CD14-positive monocyte (primary cell): Measurements from ENCODE around the gene TLX3. TPM values are rescaled to one million over a fixed set of nuclear protein-coding genes. Genes with fewer than 3 reads are reported as not detected.

ENCODE experiments used
- DNase-seq, 3 donors: peaks; one replicate each; pipeline ENCODE4 v3.0.0-alpha.2; 2011 to 2022
- H2AFZ ChIP-seq: 2 replicates; pipeline ENCODE4 v1.6.0; 2012; ENCODE audit warnings: mild to moderate bottlenecking, low read depth, low read length, inconsistent platforms; ENCODE audit not compliant: insufficient read depth, poor library complexity, severe bottlenecking
- H3K27ac ChIP-seq, 2 donors: 1 replicate in 1 of 2; 2 replicates in 1 of 2; pipeline ENCODE4 v1.5.1; 2012 to 2013; ENCODE audit warnings: low read length in 2 of 2, control low read depth in 1 of 2, inconsistent platforms in 1 of 2, low read depth in 1 of 2, mild to moderate bottlenecking in 1 of 2
- H3K27me3 ChIP-seq, 2 donors: one replicate each; pipeline versions ENCODE4 v1.6.0 to v1.6.1; 2011 to 2013; ENCODE audit warnings: low read length in 2 of 2; ENCODE audit not compliant: control insufficient read depth in 2 of 2, insufficient read depth in 2 of 2
- H3K36me3 ChIP-seq, 2 donors: replicated peaks in 1 of 2; 1 replicate in 1 of 2; 2 replicates in 1 of 2; pipeline versions ENCODE4 v1.5.1 to v1.6.1; 2012 to 2013; ENCODE audit warnings: low read length in 2 of 2, control low read depth in 1 of 2, inconsistent platforms in 1 of 2, mild to moderate bottlenecking in 1 of 2; ENCODE audit not compliant: insufficient read depth in 2 of 2, control insufficient read depth in 1 of 2
- H3K4me1 ChIP-seq, 2 donors: 1 replicate in 1 of 2; 2 replicates in 1 of 2; pipeline versions ENCODE4 v1.5.1 to v1.6.1; 2012 to 2013; ENCODE audit warnings: low read length in 2 of 2, control low read depth in 1 of 2, inconsistent platforms in 1 of 2, mild to moderate bottlenecking in 1 of 2, moderate library complexity in 1 of 2; ENCODE audit not compliant: insufficient read depth in 2 of 2, control insufficient read depth in 1 of 2
- H3K4me2 ChIP-seq: replicated peaks from 2 replicates; pipeline ENCODE3; 2012; ENCODE audit warnings: low read length, moderate library complexity, mild to moderate bottlenecking; ENCODE audit not compliant: poor library complexity, severe bottlenecking; ENCODE audit errors: extremely low read depth
- H3K4me3 ChIP-seq, 3 experiments: fragments of 200-600 bp in 1 of 3; sonication (generic) in 1 of 3; replicated peaks in 1 of 3; 1 replicate in 2 of 3; 2 replicates in 1 of 3; pipeline ENCODE4 v1.5.1; 2011 to 2013; ENCODE audit warnings: low read length in 3 of 3, mild to moderate bottlenecking in 3 of 3, control low read depth in 2 of 3, low read depth in 2 of 3, inconsistent platforms in 1 of 3, moderate library complexity in 1 of 3
- H3K79me2 ChIP-seq: 2 replicates; pipeline ENCODE4 v1.6.0; 2012; ENCODE audit warnings: mild to moderate bottlenecking, control low read depth, inconsistent platforms, low read length, moderate library complexity; ENCODE audit not compliant: insufficient read depth
- H3K9ac ChIP-seq: 2 replicates; pipeline ENCODE4 v1.6.0; 2017; ENCODE audit warnings: low read length, mild to moderate bottlenecking; ENCODE audit not compliant: insufficient read depth, poor library complexity, severe bottlenecking
- H3K9me3 ChIP-seq, 2 donors: replicated peaks in 1 of 2; 1 replicate in 1 of 2; 2 replicates in 1 of 2; pipeline versions ENCODE4 v1.5.1 to v1.6.1; 2012 to 2013; ENCODE audit warnings: low read length in 2 of 2, control low read depth in 1 of 2; ENCODE audit not compliant: control insufficient read depth in 1 of 2, insufficient read depth in 1 of 2
- H4K20me1 ChIP-seq: 2 replicates; pipeline ENCODE4 v1.6.0; 2012; ENCODE audit warnings: mild to moderate bottlenecking, low read length, control low read depth, moderate library complexity; ENCODE audit not compliant: insufficient read depth
- H3K27ac Mint-ChIP-seq, 7 donors: one replicate each; pipeline ENCODE4 v1.8.0; 2020; ENCODE audit warnings: mild to moderate bottlenecking in 7 of 7, mixed read lengths in 7 of 7, moderate library complexity in 6 of 7, inconsistent platforms in 2 of 7
- H3K27me3 Mint-ChIP-seq, 3 donors: one replicate each; pipeline ENCODE4 v1.8.0; 2021 to 2022; ENCODE audit warnings: low read depth in 3 of 3, mild to moderate bottlenecking in 3 of 3, mixed read lengths in 3 of 3, moderate library complexity in 3 of 3, inconsistent platforms in 1 of 3
- H3K36me3 Mint-ChIP-seq, 2 donors: one replicate each; pipeline ENCODE4 v1.8.0; 2020; ENCODE audit warnings: mixed read lengths in 2 of 2, inconsistent platforms in 1 of 2, mild to moderate bottlenecking in 1 of 2
- H3K4me1 Mint-ChIP-seq: one replicate; pipeline ENCODE4 v1.8.0; 2020; ENCODE audit warnings: mild to moderate bottlenecking, mixed read lengths
- H3K4me3 Mint-ChIP-seq, 2 donors: one replicate each; pipeline ENCODE4 v1.8.0; 2020; ENCODE audit warnings: mild to moderate bottlenecking in 2 of 2, mixed read lengths in 2 of 2, moderate library complexity in 1 of 2
- H3K9me3 Mint-ChIP-seq, 7 donors: one replicate each; pipeline ENCODE4 v1.8.0; 2020 to 2022; ENCODE audit warnings: mixed read lengths in 7 of 7, mild to moderate bottlenecking in 6 of 7, moderate library complexity in 6 of 7, inconsistent platforms in 2 of 7
- WGBS: methylation state at CpG from one replicate; pipeline ENCODE4 v1.1.5; 2013; ENCODE audit warnings: missing lambda C conversion rate; ENCODE audit not compliant: insufficient coverage; 5-methylcytosine and 5-hydroxymethylcytosine counted together
- intact Hi-C, 2 donors: fragments of 100-400 bp; cut with micrococcal nuclease; formaldehyde crosslinking; loops; one replicate each; pipeline versions ENCODE4 v1.15.0 to v1.15.1; 2023
- polyA plus RNA-seq, 3 donors: library from polyadenylated mRNA; depleted of rRNA in 1 of 3; unstranded in 2 of 3; stranded (reverse) in 1 of 3; fragments of 300-500 nt in 2 of 3; fragments of >200 nt in 1 of 3; fragmentation: Illumina TruSeq in 2 of 3; gene quantifications; 1 replicate in 2 of 3; 2 replicates in 1 of 3; pipeline ENCODE4 v1.2.3, GENCODE V29; 2012 to 2021
- TF ChIP-seq, protein P1 (sequence below): fragments of 200-600 bp; IDR thresholded peaks from one replicate; pipeline ENCODE4 v1.8.0; 2022; ENCODE audit warnings: antibody characterized with exemption, mild to moderate bottlenecking

The TLX3 gene
- polyA plus RNA-seq, 3 donors = not detected

DNA sequence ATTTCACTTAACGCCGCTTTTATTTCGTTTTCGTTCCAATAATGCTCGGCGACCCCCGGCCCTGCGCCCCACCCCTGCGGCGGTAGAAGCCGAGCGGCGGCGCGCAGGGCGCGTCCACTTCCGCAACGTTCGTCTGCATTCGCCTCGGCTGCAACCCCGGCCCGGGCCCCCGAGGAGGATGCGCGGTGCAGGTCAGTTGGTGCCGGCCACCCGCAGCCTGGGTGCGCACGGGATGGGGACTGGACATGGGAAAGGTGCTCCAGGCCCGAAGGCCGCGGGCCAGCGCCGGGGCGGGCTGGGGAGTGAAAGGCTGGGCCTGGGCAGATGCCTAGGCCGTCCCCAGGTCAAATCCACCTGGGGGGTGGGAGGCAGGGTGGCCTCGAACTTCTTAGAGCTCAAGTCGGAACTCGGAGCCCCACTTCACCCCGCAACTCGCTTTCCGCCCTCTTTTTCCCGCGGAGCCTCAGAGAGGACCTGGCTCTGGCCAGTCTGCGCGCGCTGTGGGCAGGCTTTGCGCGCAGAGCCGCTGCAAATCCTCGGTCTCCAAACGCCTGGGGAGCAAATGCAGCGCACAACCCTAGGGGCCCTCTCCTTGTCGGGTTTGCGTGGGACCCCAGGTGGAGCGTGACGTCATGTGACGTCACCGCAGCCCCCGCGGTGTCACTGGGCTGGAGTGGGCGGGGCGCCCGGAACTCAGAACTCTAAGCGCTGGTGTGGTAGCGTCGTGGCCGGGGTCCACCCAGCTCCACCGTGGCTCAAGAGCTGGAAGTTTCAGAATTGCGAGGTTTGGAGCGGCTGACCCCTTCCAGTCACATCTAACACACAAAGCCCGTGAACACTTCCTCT is 3.3 kb downstream of the TLX3 start:
- Mint-ChIP-seq H3K27me3 (peaks cover 91 to 98% (median 94%) of the 10 kb centered on the region in 3 donors), H3K4me3 (peak overlapping the region; percentile 49 to 88), H3K4me1 (peaks cover 44% of the 10 kb centered on the region), H3K27ac (no peak overlapping the region), H3K36me3 (peaks cover 0 to 11% of the 10 kb centered on the region in 2 donors), H3K9me3 (peaks cover 0 to 31% (median 25%) of the 10 kb centered on the region in 7 donors)
- H2AFZ ChIP-seq = no peak overlapping the region
- peak overlapping the region; percentile 68 for H3K4me2 ChIP-seq
- no peaks in the 10 kb centered on the region for H3K36me3 ChIP-seq
- intact Hi-C loops = no loop called here
- H3K4me3 ChIP-seq = peak overlapping the region in 1 of 3 experiments; percentile 62
- H3K27ac ChIP-seq = no peak overlapping the region
- peaks cover 3 to 49% of the 10 kb centered on the region in 2 donors for H3K9me3 ChIP-seq
- H3K4me1 ChIP-seq = peaks cover 27 to 37% of the 10 kb centered on the region in 2 donors
- H3K9ac ChIP-seq = no peak overlapping the region
- no peaks in the 10 kb centered on the region for H3K79me2 ChIP-seq
- WGBS = 4% methylated on average over 68 of the region's 74 CpGs
- no peaks in the 10 kb centered on the region for H4K20me1 ChIP-seq
- H3K27me3 ChIP-seq = peaks cover 72 to 96% of the 10 kb centered on the region in 2 donors
- TF ChIP-seq, protein P1, sequence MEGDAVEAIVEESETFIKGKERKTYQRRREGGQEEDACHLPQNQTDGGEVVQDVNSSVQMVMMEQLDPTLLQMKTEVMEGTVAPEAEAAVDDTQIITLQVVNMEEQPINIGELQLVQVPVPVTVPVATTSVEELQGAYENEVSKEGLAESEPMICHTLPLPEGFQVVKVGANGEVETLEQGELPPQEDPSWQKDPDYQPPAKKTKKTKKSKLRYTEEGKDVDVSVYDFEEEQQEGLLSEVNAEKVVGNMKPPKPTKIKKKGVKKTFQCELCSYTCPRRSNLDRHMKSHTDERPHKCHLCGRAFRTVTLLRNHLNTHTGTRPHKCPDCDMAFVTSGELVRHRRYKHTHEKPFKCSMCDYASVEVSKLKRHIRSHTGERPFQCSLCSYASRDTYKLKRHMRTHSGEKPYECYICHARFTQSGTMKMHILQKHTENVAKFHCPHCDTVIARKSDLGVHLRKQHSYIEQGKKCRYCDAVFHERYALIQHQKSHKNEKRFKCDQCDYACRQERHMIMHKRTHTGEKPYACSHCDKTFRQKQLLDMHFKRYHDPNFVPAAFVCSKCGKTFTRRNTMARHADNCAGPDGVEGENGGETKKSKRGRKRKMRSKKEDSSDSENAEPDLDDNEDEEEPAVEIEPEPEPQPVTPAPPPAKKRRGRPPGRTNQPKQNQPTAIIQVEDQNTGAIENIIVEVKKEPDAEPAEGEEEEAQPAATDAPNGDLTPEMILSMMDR = no peak
- no peak for DNase-seq

DNA sequence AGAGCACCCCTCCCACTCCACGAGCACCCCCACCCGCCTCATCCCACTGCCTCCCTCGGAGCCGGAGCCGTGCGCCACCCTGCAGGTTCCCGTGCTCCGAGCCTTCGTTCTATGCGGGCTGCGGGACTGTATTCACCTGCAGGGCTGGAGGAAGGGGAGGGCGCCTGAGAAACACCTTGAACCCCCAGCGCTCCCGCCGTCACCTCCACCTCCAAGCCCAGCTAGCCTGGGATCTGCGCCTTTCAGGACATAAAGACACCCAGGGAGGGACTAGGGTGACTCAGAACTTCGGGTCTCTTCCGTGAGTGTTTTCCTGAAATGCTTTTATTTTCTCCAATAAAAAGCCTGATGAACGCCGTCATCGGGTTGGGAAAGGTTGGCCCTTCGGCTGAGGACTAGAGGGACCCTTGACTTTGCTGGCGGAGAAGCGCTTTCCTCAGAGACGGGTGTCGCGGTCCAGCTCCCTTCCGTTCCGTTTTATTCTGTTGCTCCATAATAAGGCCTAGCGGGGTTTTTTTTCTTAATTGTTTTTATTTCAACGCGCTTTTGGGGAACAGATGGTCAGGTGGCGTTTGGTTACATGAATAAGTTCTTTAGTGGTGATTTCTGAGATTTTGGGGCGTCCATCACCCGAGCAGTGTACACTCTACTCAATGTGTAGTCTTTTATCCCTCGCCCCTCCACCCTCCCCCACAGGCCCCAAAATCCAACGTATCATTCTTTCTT is 4.6 kb downstream of the TLX3 start:
- Mint-ChIP-seq H3K27ac (no peak overlapping the region), H3K4me1 (peaks cover 40% of the 10 kb centered on the region), H3K9me3 (peaks cover 0 to 37% (median 23%) of the 10 kb centered on the region in 7 donors), H3K27me3 (peaks cover 91 to 98% (median 94%) of the 10 kb centered on the region in 3 donors), H3K4me3 (peak overlapping the region in 1 of 2 donors; percentile 88), H3K36me3 (peaks cover 0 to 7% of the 10 kb centered on the region in 2 donors)
- Histone ChIP-seq H3K27ac (no peak overlapping the region), H3K27me3 (peaks cover 72 to 96% of the 10 kb centered on the region in 2 donors), H3K4me3 (no peak overlapping the region), H2AFZ (no peak overlapping the region), H4K20me1 (no peaks in the 10 kb centered on the region), H3K36me3 (no peaks in the 10 kb centered on the region), H3K9me3 (peaks cover 3 to 46% of the 10 kb centered on the region in 2 donors), H3K9ac (no peak overlapping the region), H3K79me2 (no peaks in the 10 kb centered on the region), H3K4me1 (peaks cover 26 to 37% of the 10 kb centered on the region in 2 donors), H3K4me2 (peak overlapping the region; percentile 15)
- no peak for DNase-seq
- intact Hi-C loops = no loop called here
- 7% methylated on average over 23 of the region's 37 CpGs for WGBS
- TF ChIP-seq, protein P1 = no peak
